ENCODE results near the gene ACTMAP. TPM values are rescaled to one million over a fixed set of nuclear protein-coding genes. Genes with fewer than 3 reads are reported as not detected.
A peak's percentile ranks its signal among the peaks of the same experiment; 100 is the strongest.

Gene ACTMAP
- total and polyA plus RNA-seq, 12 donors, result 3.6 to 12.8 (median 8.4) TPM

GRCh38 chr19:40702337-40703012 lies 47.8 kb downstream of the ACTMAP start:
- H3K36me3 ChIP-seq, result peaks cover 0 to 88% (median 39%) of the 10 kb centered on the region in 9 donors
- peaks cover 0 to 41% (median 22%) of the 10 kb centered on the region in 9 donors for H3K4me1 ChIP-seq
- no peaks in the 10 kb centered on the region for H3K27me3 ChIP-seq
- intact Hi-C loops (cut with DNase I), result no loop called here
- H3K4me3 ChIP-seq, result no peak overlapping the region
- peak; percentile 39 to 59 for DNase-seq
- WGBS, 2 donors, result 56 to 68% methylated on average over 18 of the region's 18 CpGs
- TF ChIP-seq, protein P1, sequence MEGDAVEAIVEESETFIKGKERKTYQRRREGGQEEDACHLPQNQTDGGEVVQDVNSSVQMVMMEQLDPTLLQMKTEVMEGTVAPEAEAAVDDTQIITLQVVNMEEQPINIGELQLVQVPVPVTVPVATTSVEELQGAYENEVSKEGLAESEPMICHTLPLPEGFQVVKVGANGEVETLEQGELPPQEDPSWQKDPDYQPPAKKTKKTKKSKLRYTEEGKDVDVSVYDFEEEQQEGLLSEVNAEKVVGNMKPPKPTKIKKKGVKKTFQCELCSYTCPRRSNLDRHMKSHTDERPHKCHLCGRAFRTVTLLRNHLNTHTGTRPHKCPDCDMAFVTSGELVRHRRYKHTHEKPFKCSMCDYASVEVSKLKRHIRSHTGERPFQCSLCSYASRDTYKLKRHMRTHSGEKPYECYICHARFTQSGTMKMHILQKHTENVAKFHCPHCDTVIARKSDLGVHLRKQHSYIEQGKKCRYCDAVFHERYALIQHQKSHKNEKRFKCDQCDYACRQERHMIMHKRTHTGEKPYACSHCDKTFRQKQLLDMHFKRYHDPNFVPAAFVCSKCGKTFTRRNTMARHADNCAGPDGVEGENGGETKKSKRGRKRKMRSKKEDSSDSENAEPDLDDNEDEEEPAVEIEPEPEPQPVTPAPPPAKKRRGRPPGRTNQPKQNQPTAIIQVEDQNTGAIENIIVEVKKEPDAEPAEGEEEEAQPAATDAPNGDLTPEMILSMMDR (IDR thresholded peaks at IDR 0.05), result peak in 8 of 9 donors; percentile 4 to 57 (median 45)
- peak; percentile 40 to 76 (median 69) for ATAC-seq
- no peaks in the 10 kb centered on the region for H3K9me3 ChIP-seq
- peak overlapping the region in 4 of 10 donors; percentile 28 to 61 (median 45) for H3K27ac ChIP-seq

DNA sequence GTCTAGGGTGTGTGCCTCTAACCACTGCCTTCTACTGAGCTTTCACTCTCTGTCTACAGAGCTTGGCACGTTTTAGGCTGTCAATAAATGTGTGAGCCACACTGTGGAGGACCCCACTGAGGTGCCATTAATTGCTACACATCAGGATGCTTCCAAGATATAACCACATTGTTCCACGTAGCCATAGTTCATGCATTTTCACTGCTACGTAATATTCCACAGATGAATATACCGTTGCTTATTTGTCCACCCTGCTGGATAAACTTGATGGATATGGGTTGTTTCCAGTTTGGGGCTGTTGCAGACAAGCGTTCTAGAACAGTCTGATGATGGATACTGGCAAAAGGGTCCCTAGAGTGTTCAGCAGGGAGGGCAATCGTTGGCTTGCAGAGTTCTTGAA lies 48.5 kb downstream of the ACTMAP start:
- DNase-seq, result no peak
- intact Hi-C loops (cut with DNase I), result no loop called here
- no peak for ATAC-seq
- TF ChIP-seq, protein P1 (IDR thresholded peaks at IDR 0.05), result no peak
- H3K27me3 ChIP-seq, result no peaks in the 10 kb centered on the region
- H3K9me3 ChIP-seq, result no peaks in the 10 kb centered on the region
- no peak overlapping the region for H3K4me3 ChIP-seq
- peaks cover 0 to 88% (median 38%) of the 10 kb centered on the region in 9 donors for H3K36me3 ChIP-seq
- H3K27ac ChIP-seq, result no peak overlapping the region
- H3K4me1 ChIP-seq, result peaks cover 0 to 34% (median 19%) of the 10 kb centered on the region in 9 donors
- whole genome bisulfite sequencing, 2 donors, result 95% methylated on average over 6 of the region's 6 CpGs

GRCh38 chr19:40700083-40700482 lies 50.2 kb downstream of the ACTMAP start:
- 95% methylated on average over 9 of the region's 9 CpGs for WGBS, 2 donors
- H3K36me3 ChIP-seq, result peaks cover 0 to 93% (median 39%) of the 10 kb centered on the region in 9 donors
- H3K27ac ChIP-seq, result no peak overlapping the region
- TF ChIP-seq, protein P1 (IDR thresholded peaks at IDR 0.05), result no peak
- no peak overlapping the region for H3K4me3 ChIP-seq
- DNase-seq (no peak), ATAC-seq (no peak)
- peaks cover 0 to 17% (median 3%) of the 10 kb centered on the region in 9 donors for H3K4me1 ChIP-seq
- no peaks in the 10 kb centered on the region for H3K9me3 ChIP-seq
- intact Hi-C loops (cut with DNase I), result no loop called here
- H3K27me3 ChIP-seq, result no peaks in the 10 kb centered on the region

DNA sequence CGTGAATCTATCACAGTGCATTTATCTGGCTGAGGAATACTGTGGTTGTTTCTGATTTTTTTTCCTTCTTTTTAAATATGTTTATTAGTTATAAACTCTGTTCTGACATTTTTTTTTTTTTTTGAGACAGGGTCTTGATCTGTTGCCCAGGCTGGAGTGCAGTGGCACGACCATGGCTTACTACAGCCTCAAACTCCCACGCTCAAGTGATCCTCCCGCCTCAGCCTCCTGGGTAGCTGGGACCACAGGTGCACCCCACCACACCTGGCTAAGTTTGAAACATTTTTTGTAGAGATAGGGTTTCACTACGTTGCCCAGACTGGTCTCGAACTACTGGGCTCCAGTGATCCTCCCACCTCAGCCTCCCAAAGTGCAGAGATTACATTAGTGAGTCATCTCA lies 53.3 kb downstream of the ACTMAP start:
- Histone ChIP-seq H3K27ac (no peak overlapping the region), H3K36me3 (peaks cover 0 to 82% (median 25%) of the 10 kb centered on the region in 9 donors), H3K9me3 (no peaks in the 10 kb centered on the region), H3K27me3 (no peaks in the 10 kb centered on the region), H3K4me1 (peaks cover 0 to under 1% (median 0%) of the 10 kb centered on the region in 9 donors), H3K4me3 (no peak overlapping the region)
- DNase-seq, result no peak
- TF ChIP-seq, protein P1 (IDR thresholded peaks at IDR 0.05), result no peak
- WGBS, 2 donors, result 98 to 99% methylated on average over 6 of the region's 6 CpGs
- intact Hi-C loops (cut with DNase I), result no loop called here
- no peak for ATAC-seq

Measured in heart right ventricle (tissue), 16 donors.